ENCODE results near the gene TMEM170A.

DNA sequence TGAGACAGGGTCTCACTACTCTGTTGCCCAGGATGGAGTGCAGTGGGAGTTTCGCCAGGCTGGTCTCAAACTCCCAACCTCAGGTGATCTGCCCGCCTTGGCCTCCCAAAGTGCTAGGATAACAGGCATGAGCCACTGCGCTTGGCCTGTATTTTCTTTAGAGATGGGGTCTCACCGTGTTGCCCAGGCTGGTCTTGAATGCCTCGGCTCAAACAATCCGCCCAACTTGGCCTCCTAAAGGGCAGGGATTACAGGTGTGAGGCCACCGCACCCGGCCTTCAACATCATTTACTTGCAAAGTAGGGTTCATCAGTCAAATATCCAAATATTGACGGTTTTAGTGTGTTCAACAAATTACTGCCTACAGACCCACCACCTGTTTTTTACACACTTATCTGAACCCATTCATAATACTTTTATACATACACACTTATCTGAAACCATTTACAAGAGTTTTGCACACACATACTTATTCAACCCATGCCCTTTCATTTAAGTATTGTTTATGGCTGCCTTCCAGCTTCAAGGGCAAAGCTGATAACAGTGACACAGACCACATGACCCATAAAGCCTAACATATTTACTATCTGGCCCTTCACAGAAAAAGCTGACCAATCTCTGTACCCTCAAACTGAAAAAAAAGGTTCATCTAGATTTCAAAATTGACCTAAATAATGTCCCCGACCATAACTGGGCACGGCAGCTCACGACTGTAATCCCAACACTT is 11.9 kb downstream of the TMEM170A start:
- TF ChIP-seq, protein P1, sequence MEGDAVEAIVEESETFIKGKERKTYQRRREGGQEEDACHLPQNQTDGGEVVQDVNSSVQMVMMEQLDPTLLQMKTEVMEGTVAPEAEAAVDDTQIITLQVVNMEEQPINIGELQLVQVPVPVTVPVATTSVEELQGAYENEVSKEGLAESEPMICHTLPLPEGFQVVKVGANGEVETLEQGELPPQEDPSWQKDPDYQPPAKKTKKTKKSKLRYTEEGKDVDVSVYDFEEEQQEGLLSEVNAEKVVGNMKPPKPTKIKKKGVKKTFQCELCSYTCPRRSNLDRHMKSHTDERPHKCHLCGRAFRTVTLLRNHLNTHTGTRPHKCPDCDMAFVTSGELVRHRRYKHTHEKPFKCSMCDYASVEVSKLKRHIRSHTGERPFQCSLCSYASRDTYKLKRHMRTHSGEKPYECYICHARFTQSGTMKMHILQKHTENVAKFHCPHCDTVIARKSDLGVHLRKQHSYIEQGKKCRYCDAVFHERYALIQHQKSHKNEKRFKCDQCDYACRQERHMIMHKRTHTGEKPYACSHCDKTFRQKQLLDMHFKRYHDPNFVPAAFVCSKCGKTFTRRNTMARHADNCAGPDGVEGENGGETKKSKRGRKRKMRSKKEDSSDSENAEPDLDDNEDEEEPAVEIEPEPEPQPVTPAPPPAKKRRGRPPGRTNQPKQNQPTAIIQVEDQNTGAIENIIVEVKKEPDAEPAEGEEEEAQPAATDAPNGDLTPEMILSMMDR (IDR thresholded peaks at IDR 0.05): no peak
- TF ChIP-seq POLR2A (IDR thresholded peaks at IDR 0.05): no peak

Data from right lobe of liver (tissue), 4 donors.